HG03571 (cell line): ENCODE results near the gene SMURF2.
"Not testable (repeated sequence)": the region's sequence is repeated elsewhere in the genome, so short reads cannot be mapped to it uniquely, and the experiment has no call there.

Experiments used
- ATAC-seq: cut with Tn5 transposase; IDR thresholded peaks from one replicate; pipeline ENCODE4 v1.9.1; 2021; ENCODE audit not compliant: unreplicated experiment

SMURF2 gene

GRCh38 chr17:64632606-64633005 is 29.5 kb downstream of the SMURF2 start:
- ATAC-seq = no peak

GRCh38 chr17:64632194-64632593 is 29.9 kb downstream of the SMURF2 start:
- no peak for ATAC-seq

- ATAC-seq = no peak
These were observed 31.5 kb downstream of the SMURF2 start for GRCh38 chr17:64630309-64631223.

GRCh38 chr17:64628641-64629040 is 33.5 kb downstream of the SMURF2 start:
- ATAC-seq = no peak

- no peak for ATAC-seq
These were observed 34.3 kb downstream of the SMURF2 start for GRCh38 chr17:64627797-64628196.

GRCh38 chr17:64626827-64627226 is 35.3 kb downstream of the SMURF2 start:
- no peak for ATAC-seq

GRCh38 chr17:64625541-64625940 is 36.6 kb downstream of the SMURF2 start:
- no peak for ATAC-seq

GRCh38 chr17:64622931-64623654 is 39.0 kb downstream of the SMURF2 start:
- no peak for ATAC-seq

GRCh38 chr17:64621772-64622171 is 40.3 kb downstream of the SMURF2 start:
- no peak for ATAC-seq

- no peak for ATAC-seq
These were observed 43.3 kb downstream of the SMURF2 start for GRCh38 chr17:64618848-64619247.

GRCh38 chr17:64617125-64617780 is 44.9 kb downstream of the SMURF2 start:
- no peak for ATAC-seq

GRCh38 chr17:64615028-64615677 is 47.0 kb downstream of the SMURF2 start:
- ATAC-seq = no peak

GRCh38 chr17:64614266-64615027 is 47.7 kb downstream of the SMURF2 start:
- no peak for ATAC-seq

- no peak for ATAC-seq
These were observed 50.7 kb downstream of the SMURF2 start for GRCh38 chr17:64611369-64611768.

GRCh38 chr17:64610244-64610643 is 51.9 kb downstream of the SMURF2 start:
- not testable (repeated sequence) for ATAC-seq

GRCh38 chr17:64608571-64608981 is 53.5 kb downstream of the SMURF2 start:
- no peak for ATAC-seq

- no peak for ATAC-seq
These were observed 54.1 kb downstream of the SMURF2 start for GRCh38 chr17:64607862-64608565.

GRCh38 chr17:64604532-64604931 is 57.6 kb downstream of the SMURF2 start:
- not testable (repeated sequence) for ATAC-seq

GRCh38 chr17:64603987-64604386 is 58.1 kb downstream of the SMURF2 start:
- no peak for ATAC-seq

GRCh38 chr17:64599827-64600226 is 62.3 kb downstream of the SMURF2 start:
- no peak for ATAC-seq
